GM21825 (cell line): ENCODE results near the gene HMGN2.
"Not testable (repeated sequence)": the region's sequence is repeated elsewhere in the genome, so short reads cannot be mapped to it uniquely, and the experiment has no call there.

Source experiments
- ATAC-seq: cut with Tn5 transposase; IDR thresholded peaks from one replicate; pipeline ENCODE4 v1.9.1; 2021; ENCODE audit warnings: mild to moderate bottlenecking, moderate library complexity; ENCODE audit not compliant: unreplicated experiment

Gene HMGN2

DNA sequence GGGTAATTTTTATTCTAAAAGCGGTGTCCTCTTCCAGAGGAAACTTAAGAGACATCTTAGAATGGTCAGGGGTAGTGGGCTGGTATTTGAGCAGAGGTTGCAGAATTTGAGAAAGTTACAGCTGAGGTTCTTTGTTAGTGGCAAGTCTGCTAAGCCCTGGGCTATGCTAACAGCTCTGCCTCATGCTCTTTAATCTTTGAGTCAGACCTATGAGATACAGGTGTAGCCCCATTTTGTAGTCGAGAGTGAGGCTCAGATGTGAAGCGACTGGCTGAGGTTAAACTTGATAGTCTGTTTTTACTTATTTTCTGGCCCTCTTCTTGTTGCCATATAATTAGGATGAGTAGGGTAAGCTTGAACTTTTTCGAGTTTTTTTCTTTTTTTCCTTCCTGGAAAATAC, 4.7 kb downstream of the HMGN2 start:
- no peak for ATAC-seq

- ATAC-seq: no peak
These were observed 5.4 kb downstream of the HMGN2 start for GRCh38 chr1:26477446-26478152.

DNA sequence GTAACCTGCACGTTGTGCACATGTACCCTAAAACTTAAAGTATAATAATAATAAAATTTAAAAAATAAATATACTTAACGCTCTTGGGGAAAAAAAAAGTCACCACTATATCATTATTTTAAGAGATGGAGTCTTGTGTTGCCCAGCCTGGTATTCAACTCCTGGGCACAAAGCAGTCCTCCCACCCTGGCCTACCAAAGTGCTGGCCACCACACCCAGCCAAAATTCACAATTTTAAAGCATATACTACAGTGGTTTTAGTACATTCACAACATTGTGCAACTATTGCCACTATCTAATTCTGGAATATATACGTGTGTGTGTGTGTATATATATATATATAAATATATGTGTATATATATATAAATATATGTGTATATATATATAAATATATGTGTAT, 5.9 kb downstream of the HMGN2 start:
- no peak for ATAC-seq

GRCh38 chr1:26478988-26479387, 6.7 kb downstream of the HMGN2 start:
- no peak for ATAC-seq

GRCh38 chr1:26482921-26483320, 10.7 kb downstream of the HMGN2 start:
- no peak for ATAC-seq

DNA sequence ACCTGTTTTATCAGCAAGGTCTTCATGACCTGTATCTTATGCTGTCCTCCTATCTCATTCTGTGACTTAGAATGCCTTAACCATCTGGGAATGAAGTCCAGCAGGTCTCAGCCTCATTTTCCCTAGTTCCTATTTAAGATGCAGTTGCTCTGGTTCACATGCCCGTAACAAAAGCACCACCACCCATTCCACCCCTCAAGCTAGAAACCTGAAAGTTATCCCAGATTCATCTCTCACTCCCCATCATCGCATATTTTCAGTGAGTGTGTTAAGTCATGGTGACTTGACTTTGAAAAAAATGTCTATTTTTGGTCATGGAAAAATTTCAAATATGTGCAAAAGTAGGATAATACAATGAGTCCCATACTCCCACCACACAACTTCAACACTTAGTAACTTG, 11.7 kb downstream of the HMGN2 start:
- ATAC-seq: no peak

- ATAC-seq: no peak
These were observed 17.9 kb downstream of the HMGN2 start for GRCh38 chr1:26490155-26490554.

GRCh38 chr1:26493267-26493666, 21.0 kb downstream of the HMGN2 start:
- no peak for ATAC-seq

- ATAC-seq: no peak
These were observed 21.7 kb downstream of the HMGN2 start for GRCh38 chr1:26493938-26494337.

- ATAC-seq: no peak
These were observed 24.6 kb downstream of the HMGN2 start for GRCh38 chr1:26496861-26497260.

GRCh38 chr1:26498894-26499293, 26.7 kb downstream of the HMGN2 start:
- ATAC-seq: no peak

DNA sequence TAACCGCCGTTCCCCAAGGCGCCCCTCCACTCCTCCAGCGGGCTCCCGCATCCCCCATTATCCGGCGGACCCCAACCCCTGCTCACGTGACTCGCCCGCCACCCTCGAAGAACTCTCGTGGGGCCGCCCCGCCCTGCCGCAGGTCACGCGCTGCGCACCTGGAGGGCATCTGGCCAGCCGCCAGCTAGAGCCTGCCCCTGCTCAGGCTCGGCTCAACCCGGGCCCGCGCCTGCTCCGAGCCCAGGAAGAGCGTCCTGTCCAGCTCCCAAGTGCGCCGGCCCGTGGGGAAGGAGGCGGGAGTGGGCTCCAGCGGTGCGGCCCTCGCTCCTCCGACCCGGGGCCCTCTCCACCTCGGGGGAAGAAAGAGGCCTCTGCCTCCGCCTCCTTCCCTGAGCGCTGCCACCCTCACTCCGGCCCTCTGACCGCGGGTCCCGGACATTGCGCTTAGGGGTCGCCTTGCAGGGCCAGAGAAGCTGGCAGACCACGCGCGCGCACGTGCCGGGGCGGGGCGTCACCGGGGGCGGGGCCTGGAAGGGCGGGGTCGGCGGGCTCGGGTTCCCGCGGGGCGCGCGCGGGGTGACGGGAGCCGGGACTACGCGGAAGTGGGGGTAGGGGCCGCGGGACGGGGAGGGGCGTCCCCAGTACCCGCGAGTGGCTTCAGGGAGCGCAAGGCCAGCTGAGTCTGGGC, 28.4 kb downstream of the HMGN2 start:
- ATAC-seq: peak; percentile 53

GRCh38 chr1:26510711-26511110, 38.5 kb downstream of the HMGN2 start:
- ATAC-seq: not testable (repeated sequence)

DNA sequence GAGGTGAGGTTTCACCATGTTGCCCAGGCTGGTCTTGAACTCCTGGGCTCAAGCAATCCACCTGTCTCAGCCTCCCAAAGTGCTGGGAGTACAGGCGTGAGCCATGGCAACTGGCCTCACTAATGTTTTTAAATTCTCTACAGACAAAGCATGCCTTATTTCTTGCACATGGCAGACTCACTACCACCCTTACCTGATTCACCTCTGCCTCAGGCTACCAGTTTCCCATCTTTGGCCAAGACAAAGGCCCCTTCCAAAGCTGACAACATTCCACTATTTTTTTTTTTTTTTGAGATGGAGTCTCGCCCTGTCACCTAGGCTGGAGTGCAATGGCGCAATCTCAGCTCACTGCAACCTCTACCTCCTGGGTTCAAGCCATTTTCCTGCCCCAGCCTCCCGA, 43.6 kb downstream of the HMGN2 start:
- not testable (repeated sequence) for ATAC-seq

DNA sequence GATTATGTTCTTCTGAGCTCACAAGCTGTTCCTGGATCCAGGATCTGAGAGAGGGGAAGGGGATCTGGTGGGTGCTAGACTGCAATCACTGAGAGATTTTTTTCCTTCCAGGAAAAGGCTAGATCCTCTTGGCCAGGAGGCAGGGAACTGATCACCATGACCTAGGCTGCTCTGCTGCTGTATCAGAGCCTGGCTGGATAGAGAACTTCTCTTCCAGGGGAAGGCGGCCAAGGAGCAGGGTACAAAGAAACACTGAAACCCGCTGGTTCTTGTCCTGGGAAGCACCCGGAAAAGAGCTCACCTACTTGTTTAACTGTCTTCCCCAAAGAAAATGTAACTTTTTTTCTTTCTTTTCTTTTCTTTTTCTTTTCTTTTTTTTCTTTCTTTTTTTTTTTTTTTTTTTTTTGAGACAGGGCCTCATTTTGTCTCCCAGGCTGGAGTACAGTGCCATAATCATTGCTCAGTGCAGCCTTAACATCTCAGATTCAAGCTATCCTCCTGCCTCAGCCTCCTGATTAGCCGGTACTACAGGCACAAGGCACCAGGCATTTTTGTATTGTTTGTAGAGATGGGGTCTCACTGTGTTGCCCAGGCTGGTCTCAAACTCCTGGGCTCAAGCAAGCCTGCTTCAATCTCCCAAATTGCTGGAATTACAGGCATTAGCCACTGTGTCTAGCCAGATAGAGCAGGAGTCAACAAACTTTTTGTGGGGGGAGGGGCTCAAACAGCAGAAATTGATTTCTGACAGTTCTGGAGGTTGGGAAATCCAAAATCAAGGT, 44.9 kb downstream of the HMGN2 start:
- ATAC-seq: no peak

DNA sequence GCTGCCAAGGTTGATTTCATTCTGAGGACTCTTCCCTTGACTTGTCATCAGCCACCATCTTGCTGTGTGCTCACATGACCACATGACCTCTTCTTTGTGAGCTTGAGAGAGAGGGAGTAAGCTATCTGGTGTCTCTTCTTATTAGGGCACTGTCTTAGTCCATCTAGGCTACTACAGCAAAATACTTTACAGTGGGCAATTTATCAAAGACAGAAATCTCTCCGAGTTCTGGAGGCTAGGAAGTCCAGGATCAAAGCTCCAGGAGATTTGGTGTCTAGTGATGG, 45.5 kb downstream of the HMGN2 start:
- no peak for ATAC-seq

- ATAC-seq: no peak
These were observed 46.1 kb downstream of the HMGN2 start for GRCh38 chr1:26518355-26518754.

DNA sequence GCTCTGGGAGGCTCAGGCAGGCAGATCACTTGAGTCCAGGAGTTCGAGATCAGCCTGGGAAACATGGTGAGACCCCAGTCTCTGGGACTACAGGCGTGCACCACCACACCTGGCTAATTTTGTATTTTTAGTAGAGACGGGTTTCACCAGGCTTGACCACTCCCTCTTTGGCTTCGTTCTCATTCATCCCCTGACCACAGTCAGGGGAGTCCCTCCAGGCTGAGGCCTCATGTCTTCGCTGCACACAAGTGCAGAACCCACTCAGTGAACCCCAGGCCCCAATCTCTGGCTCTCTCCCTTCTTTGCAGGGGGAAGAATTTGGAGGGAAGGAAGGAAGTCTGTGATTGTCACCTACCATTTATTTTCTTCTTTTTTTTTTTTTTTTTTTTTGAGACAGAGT, 48.1 kb downstream of the HMGN2 start:
- no peak for ATAC-seq

- no peak for ATAC-seq
These were observed 49.4 kb downstream of the HMGN2 start for GRCh38 chr1:26521669-26522030.

GRCh38 chr1:26522073-26522472, 49.8 kb downstream of the HMGN2 start:
- ATAC-seq: no peak

GRCh38 chr1:26524181-26524580, 51.9 kb downstream of the HMGN2 start:
- ATAC-seq: no peak
